Omental fat pad (tissue), 4 donors: ENCODE results near the gene LRRTM4. TPM values are rescaled to one million over a fixed set of nuclear protein-coding genes. Genes with fewer than 3 reads are reported as not detected.

Experiments
- ATAC-seq: fragments of 150-250 bp; one replicate; pipeline ENCODE4 v1.9.1; 2016; ENCODE audit warnings: mild to moderate bottlenecking, moderate library complexity; ENCODE audit not compliant: low FRiP score
- DNase-seq: peaks from one replicate; pipeline ENCODE4 v3.0.0-alpha.2; 2019; ENCODE audit warnings: low spot score
- total RNA-seq, 4 donors: library from RNA; depleted of rRNA; stranded (reverse); fragments of >200 nt; gene quantifications; one replicate each; pipeline ENCODE4 v1.1.0, GENCODE V29; 2016
- TF ChIP-seq, protein P1 (sequence below), 3 donors: fragments of 450-650 bp; IDR thresholded peaks; one replicate each; pipeline ENCODE4 v1.5.1; 2016 to 2017; ENCODE audit warnings: antibody characterized with exemption in 3 of 3, mild to moderate bottlenecking in 3 of 3, moderate library complexity in 2 of 3

LRRTM4 gene
- total RNA-seq, 4 donors from 2014 or later, result 0.32 TPM; not detected in 3

GRCh38 chr2:77522888-77523287 lies 712 bp upstream of the LRRTM4 start:
- no peak for ATAC-seq
- no peak for DNase-seq
- TF ChIP-seq, protein P1, sequence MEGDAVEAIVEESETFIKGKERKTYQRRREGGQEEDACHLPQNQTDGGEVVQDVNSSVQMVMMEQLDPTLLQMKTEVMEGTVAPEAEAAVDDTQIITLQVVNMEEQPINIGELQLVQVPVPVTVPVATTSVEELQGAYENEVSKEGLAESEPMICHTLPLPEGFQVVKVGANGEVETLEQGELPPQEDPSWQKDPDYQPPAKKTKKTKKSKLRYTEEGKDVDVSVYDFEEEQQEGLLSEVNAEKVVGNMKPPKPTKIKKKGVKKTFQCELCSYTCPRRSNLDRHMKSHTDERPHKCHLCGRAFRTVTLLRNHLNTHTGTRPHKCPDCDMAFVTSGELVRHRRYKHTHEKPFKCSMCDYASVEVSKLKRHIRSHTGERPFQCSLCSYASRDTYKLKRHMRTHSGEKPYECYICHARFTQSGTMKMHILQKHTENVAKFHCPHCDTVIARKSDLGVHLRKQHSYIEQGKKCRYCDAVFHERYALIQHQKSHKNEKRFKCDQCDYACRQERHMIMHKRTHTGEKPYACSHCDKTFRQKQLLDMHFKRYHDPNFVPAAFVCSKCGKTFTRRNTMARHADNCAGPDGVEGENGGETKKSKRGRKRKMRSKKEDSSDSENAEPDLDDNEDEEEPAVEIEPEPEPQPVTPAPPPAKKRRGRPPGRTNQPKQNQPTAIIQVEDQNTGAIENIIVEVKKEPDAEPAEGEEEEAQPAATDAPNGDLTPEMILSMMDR (IDR thresholded peaks at IDR 0.05), result no peak

DNA sequence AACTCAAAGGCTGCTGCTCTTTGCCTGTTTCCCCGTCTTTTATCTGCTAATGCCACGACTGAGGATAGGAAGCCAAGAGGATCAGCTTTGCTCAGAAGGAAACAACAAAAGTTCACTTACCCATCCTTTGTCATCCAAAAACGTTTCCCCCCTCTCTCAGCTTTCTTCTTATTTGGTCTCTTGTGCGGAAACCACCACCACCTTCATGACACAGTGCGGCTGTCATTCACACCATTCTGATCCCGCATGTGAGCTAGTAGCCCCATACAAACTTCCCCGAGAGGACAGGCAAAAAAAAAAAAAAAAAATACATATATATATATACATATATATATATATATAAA lies 656 bp downstream of the LRRTM4 start:
- TF ChIP-seq, protein P1 (IDR thresholded peaks at IDR 0.05), result no peak
- ATAC-seq, result no peak

GRCh38 chr2:77520641-77521547 lies 1.3 kb downstream of the LRRTM4 start:
- DNase-seq, result no peak
- TF ChIP-seq, protein P1 (IDR thresholded peaks at IDR 0.05), result no peak
- ATAC-seq, result no peak

More for the DNA sequence above, 656 bp downstream of the LRRTM4 start:
- DNase-seq, result no peak

DNA sequence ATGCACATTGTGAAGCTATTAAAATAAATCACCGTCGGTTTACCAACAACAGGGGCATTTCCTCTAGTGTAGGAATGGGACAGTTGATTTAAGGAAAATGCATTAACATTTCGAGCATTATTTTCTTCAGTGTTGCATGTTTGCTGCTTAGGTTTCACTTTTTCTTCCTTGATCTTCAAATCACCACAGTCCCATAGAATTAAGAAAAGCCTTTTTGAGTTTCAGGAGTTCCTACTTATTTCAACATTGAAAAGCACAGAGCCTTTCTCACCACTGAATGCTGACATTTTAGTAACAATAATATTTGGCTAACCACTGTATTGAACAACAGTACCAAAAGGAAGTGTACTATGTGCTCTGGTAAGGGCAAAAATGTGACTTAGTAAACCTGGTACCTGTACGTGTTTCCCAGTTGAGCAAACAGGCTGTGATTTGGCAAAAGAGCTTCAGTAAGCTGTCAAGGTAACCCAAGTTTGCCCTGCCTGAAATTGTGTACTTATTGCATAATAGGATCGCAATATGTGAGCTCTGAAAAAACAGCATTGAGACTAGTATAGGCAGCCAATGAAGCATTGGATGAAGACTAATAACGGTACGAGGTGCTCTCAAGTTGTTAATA lies 2.2 kb downstream of the LRRTM4 start:
- TF ChIP-seq, protein P1 (IDR thresholded peaks at IDR 0.05), result no peak
- DNase-seq (no peak), ATAC-seq (no peak)

GRCh38 chr2:77519164-77519887 lies 2.9 kb downstream of the LRRTM4 start:
- no peak for DNase-seq
- TF ChIP-seq, protein P1 (IDR thresholded peaks at IDR 0.05), result no peak
- no peak for ATAC-seq

GRCh38 chr2:77518311-77518710 lies 3.9 kb downstream of the LRRTM4 start:
- TF ChIP-seq, protein P1 (IDR thresholded peaks at IDR 0.05), result no peak
- DNase-seq (no peak), ATAC-seq (no peak)
